ENCODE results near the gene EEPD1.

GRCh38 chr7:36346260-36346831 lies 193.3 kb downstream of the EEPD1 start:
- no peak for TF ChIP-seq YY1 (IDR thresholded peaks at IDR 0.05; ENCODE audit: low read depth)
- TF ChIP-seq CTCF (IDR thresholded peaks at IDR 0.05), result no peak
- TF ChIP-seq NRF1 (IDR thresholded peaks at IDR 0.05; ENCODE audit: low read depth, low read length), result no peak
- TF ChIP-seq SMC3 (IDR thresholded peaks at IDR 0.05; ENCODE audit: low read depth, low read length), result no peak
- no peak for TF ChIP-seq POLR2AphosphoS5 (IDR thresholded peaks at IDR 0.05; ENCODE audit: low read depth, low read length)
- no peak for TF ChIP-seq JUND (IDR thresholded peaks at IDR 0.05)
- TF ChIP-seq TCF12 (IDR thresholded peaks at IDR 0.05), result no peak
- TF ChIP-seq REST (IDR thresholded peaks at IDR 0.05; ENCODE audit: low read depth, low read length), result no peak
- no peak for TF ChIP-seq TEAD4 (IDR thresholded peaks at IDR 0.05; ENCODE audit: borderline replicate concordance, insufficient read depth)
- no peak for TF ChIP-seq USF2 (IDR thresholded peaks at IDR 0.05; ENCODE audit: borderline replicate concordance, low read depth, low read length)

Data from SK-N-SH (cell line).